CMK (cell line): ENCODE data around the gene EXOSC7.
"Not testable (repeated sequence)": the region's sequence is repeated elsewhere in the genome, so short reads cannot be mapped to it uniquely, and the experiment has no call there.

Experiments
- DNase-seq: peaks from one replicate; pipeline ENCODE4 v3.0.0-alpha.2; 2010; ENCODE audit warnings: low read depth

The EXOSC7 gene

DNA sequence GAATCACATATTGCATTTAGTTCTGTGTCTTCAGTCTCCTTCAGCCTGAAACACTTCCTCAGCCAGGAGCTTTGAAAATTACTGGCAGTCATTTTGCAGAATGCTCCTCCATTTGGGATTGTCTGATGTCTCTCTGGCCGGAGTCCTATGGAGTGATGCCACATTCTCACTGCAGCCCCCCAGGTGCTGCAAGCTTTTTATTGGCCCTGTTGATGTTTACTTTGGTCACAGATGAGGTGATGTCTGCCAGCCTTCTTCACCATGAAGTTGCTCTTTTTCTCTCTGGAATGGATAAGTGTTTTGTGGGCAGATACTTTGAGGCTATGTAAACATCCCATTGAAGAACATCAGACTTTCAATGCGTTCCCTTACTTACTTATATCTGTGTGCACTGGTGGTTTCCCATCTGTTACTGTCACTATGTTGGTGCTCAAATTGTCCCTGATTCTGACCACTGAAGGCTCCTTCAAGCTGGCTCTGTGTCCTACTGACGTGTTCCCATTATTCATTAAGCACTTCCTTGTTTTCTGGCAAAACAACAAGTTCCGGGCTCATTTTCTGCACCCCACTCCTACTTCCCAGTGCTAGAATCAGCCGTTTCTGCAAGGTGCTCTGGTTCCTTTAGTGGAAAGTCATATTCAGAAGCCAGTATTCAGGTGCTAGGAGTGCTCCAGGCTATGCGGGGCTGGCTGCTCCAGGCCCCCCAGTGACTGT, 48.7 kb downstream of the EXOSC7 start:
- no peak for DNase-seq

DNA sequence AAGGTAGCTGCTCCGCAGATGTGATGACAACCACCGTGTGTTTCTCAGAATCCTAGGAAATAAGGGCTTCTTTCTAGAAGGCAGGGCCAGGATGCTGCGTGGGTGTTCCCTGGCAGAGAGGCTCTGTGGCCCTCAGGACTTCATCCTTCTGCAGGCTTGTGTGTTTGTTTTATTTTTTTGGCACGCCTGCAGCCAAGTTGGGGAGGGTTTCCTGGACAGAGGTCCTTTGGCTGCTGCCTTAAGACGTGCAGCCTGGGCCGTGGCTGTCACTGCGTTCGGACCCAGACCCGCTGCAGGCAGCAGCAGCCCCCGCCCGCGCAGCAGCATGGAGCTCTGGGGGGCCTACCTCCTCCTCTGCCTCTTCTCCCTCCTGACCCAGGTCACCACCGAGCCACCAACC, 50.0 kb downstream of the EXOSC7 start, which contains the start of gene CLEC3B:
Gene CLEC3B, plus strand, starts transcription at position 266 of the 400 bp plus-strand sequence. Its CDS starts 60 bp downstream, at position 326.
- DNase-seq: no peak

DNA sequence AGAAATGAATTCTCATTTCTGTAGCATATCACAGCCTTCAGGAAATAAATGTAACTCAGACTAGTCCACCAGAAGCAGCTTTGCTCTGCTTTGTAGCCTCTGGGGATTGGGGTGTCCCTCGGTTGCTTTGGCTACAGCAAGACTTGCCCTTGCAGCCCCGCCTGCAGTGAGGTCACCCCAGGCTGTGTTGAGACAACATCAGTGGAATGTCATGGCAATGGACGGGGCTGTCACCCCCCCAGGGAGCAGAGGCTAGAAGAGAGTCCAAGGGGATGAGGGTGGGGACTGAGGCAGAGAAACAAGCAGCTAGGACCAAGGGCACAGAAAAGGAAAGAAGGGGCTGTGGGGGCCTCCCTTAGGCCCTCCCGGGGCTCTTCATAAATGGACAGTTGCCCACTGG, 50.9 kb downstream of the EXOSC7 start:
- no peak for DNase-seq

DNA sequence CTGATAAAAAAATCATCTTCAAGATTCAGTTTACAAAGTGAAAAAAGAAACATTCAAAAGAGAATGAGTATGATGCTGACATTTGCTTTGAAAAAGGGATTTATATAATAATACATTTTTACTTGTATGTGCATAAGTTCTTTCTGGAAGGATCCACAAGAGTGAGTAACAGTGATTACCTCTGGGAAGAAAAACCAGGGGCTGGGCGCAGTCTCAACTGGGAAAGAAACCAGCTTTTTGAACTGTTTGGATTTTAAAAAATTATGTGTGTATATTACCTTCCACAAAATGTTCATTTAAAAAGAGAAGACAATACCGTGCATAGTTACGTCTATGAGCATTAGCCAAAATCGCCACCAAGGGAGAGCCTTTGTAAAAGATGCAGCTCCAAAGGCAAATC, 51.4 kb downstream of the EXOSC7 start:
- no peak for DNase-seq

DNA sequence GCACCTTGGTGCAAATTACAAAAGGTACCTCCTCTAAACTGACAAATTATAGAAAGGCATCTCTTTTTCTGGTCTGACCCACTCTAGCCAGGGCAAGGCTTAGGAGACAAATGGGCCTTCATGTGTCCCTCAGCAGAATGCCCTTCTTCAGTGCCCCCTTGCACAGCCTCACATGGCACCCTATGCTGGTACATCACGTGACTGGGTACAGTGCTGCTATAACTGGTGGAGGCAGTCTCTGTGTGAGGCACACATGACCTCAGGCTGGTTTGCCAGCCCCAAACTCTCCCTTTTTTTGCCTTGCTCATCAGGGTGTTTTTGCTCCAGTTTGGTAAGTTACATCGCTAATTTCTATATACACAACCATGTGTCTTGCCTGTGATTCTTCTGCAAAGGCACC, 53.2 kb downstream of the EXOSC7 start:
- no peak for DNase-seq

DNA sequence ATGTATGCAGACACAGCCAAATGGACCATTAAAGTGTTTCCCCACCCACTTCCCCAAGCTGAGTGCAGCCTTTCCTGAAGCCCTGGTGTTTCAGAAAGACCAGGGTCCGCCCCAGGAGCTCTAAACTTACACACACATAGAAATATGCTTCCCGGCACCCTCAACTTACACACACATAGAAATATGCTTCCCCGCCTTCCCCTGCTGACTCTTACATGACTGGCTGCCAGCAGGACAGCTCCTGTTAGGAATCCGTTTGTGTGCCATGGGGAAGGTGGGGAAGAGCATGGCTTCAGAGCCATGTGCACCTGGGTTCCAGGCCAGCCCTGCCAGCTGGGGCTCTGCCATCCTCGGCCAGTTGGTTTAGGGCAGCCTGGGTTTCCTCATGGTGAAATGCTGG, 53.6 kb downstream of the EXOSC7 start:
- no peak for DNase-seq

DNA sequence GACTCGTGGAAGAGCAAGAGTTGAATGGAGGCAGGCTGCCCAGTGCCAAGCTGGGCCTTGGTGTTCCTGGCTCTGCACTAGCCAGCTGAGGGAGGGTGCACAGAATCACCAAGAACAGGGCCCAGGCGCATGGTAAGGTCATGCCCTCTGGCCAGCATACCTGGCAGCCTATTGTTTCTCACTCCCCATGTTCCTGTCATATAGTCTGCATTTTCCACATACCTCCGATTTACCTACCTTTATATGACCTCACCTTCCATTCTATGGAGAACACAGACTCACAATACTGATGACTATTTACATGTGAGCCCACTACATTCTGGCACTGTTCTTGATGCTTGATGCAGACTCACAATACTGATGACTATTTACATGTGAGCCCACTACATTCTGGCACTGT, 55.5 kb downstream of the EXOSC7 start:
- DNase-seq: no peak

DNA sequence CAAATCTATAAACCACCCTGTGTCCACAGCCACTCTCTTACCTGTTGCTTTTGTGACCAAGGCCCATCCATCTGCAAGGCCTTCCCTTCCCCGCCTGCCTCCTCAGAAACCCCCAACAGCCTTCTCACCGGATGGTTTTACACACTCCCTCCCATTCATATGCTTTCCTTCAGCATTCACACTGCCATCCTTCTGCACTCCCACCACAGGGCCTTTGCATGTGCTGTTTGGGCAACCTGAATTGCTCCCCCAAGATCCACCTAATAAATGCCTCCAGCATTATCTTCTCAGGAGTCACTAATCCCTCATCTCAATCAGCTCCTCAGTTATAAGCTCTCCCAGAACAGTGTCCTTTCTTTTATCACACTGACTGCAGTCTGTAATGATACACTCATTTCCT, 56.1 kb downstream of the EXOSC7 start:
- no peak for DNase-seq

DNA sequence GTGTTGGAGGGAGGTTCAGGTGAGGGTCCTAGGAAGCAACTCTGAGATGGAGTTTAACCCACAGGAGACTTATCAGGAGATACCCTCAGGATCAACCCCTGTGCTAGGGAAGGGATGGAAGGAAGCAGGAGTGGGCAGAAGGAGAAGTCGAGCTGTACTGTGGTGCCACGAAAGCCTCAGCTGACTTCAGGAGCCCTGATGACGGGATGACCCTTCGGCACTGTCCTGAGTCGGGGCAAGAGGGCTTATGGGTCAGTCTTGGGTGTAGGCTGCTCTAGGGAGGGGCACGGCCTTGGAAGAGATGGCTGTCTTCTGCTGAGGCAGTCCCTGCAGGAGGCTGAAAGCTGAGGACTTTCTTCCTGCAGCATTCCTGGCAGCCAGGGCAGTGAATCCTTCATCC, 57.7 kb downstream of the EXOSC7 start:
- DNase-seq: no peak

DNA sequence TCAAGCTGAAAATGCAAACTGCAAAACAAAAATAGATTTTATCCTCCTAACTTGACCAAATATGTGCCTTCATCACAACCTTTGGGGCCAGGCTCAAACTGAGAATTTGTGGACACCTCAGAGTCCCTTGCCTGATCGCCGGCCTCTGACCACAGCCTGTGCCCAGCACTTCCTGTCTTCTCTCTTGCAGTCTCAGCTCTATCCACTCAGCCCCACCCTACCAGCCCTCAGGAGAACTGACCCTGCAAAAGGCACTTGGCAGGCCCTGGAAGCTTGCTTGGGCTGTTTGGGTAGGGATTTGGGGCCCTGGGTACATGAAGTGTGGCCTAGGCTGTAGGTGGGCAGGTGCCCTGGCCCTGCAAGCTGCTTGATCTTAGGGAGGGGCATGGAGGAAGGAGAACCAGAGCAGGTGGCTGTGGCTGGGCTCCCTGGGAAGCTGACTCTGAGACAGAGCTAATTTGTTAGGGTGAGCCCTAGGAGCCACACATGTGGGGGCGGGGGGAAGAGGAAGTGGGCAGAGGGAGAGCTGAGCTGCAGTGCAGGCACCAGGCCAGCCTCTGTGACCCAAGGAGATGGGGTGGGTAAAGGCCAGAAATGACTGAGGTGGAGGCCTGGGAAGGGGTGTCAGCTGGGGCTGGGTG, 58.7 kb downstream of the EXOSC7 start:
- DNase-seq: peak; percentile 75

DNA sequence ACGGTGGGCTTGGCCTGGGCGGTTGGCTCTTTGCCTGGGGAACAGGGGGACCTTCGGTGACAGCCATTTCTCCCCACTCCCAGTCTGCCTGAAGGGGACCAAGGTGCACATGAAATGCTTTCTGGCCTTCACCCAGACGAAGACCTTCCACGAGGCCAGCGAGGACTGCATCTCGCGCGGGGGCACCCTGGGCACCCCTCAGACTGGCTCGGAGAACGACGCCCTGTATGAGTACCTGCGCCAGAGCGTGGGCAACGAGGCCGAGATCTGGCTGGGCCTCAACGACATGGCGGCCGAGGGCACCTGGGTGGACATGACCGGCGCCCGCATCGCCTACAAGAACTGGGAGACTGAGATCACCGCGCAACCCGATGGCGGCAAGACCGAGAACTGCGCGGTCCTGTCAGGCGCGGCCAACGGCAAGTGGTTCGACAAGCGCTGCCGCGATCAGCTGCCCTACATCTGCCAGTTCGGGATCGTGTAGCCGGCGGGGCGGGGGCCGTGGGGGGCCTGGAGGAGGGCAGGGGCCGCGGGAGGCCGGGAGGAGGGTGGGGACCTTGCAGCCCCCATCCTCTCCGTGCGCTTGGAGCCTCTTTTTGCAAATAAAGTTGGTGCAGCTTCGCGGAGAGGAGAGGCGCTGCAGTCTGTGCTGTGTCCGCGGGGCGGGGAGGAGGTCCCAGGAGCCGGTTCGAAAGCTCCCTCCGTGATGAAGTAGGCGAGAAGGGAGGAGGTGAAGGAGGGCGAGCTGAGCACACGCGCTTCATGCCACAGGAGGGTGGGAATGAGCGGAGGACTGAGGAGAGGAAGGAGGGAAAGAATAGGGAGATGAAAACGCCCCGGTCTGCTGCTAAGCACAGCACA, 59.6 kb downstream of the EXOSC7 start:
- no peak for DNase-seq

DNA sequence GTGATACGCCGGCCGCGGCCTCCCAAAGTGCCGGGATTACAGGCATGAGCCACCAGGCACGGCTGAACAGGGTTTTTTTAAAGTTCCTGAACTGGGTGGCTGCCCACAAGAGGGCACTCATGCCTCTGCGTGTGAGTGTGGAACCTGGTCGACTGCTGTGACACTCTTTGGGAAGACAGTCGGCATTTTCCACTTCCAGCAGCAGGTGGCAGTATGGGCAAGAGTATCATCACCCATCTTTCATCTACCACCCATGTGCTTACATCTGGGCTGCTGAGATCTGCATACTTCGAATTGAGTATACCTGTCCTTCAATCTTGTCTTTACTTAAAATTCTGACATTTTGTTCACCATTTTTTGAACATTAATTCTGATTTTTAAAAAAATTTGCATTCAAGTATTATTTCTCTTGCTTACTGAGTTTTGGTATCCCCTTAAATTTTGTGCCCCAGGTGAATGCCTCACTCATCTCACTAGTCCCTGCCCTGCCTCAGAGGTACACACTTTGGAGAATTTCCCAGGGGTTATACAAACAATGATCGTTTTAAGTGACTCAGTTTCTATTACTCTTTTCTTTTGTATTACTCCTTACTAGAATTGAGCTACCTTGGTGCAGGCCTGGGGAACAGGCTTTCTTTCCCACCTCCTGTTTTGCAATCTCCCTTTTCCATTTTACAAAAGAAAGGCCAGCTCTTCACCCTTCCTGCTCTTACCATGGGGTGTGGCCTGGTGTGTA, 61.8 kb downstream of the EXOSC7 start:
- DNase-seq: peak; percentile 84

DNA sequence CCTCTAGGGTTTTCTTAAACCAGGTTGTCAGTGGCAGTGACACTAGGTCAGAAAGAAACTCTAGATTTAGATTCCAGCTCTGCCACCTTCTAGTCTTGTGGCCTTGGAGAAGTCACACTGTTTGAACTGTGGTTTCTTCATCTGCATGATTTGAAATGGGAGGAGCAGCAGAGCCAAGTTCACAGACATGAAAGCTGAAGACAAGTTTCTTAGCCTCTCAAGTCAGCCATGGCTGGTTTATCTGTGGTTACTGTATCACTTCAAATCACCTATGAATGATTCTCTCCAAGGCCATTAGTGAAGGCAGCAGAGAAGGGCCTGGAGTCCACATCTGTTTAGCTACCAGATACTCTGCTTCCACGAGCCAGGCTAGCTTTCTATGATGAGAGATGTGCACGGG, 65.6 kb downstream of the EXOSC7 start:
- no peak for DNase-seq

DNA sequence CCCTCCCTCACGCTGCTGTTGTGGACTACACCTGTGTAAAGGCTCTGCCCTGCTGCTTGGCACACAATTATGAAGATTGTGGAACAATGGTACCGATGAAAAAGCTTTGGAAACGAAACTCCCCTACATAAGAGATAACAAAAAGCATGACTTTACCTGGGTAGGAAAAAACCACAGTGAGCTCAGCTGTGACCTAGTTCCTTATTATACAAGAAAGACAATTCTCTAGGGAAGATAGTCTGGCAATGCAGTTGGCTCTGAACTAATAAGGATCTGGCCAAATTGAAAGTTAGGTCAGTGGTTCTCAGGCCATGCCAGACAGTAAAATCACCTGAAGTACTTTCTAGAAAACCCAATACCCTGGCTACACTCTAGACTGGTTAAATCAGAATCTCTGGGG, 66.1 kb downstream of the EXOSC7 start:
- DNase-seq: no peak

DNA sequence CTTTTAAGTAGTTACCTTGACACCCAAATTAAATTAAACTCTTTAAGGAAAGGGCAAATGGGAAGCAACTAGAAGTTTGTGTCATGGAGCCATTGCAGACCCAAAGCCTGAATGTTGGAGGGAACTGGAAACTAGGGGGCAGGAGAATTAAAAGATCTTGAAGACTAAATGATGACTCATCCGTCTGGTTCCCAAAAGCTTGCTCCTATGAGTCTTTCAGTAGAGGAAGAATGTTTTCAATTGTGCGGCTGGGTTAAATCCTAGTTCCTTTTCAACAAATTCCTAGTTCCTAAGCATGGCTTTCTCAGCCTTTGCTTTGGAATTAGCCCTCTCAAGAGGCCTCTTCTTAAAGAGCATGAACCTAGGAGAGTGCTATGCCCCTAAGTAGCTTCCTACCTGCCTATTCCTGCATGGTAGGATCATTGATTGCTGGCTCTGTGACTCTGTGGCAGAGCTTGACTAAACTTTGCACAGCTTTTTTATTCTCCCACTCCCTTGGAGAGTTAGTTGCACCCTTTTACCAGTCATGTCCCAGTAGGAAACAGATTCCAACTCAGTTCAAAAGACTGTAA, 67.8 kb downstream of the EXOSC7 start:
- no peak for DNase-seq

DNA sequence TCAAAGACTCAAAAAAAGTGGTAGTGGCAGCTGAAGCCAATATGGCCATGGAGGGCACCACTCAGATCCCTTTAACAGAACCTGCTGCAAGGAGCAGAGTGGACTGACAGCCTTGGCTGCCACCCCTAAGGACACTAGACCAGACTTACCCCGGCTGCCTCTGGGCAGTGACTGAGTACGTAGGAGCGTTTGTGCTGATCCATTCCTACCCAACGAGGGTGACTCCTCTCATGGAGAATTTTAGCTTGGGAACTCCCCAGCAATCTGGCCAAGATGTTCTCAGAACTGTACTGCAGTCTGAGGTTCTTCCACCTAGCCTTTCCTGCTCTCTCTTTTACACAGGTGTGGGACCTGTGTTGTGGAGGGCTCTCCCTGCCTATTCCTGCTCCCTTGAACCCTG, 72.2 kb downstream of the EXOSC7 start:
- no peak for DNase-seq

DNA sequence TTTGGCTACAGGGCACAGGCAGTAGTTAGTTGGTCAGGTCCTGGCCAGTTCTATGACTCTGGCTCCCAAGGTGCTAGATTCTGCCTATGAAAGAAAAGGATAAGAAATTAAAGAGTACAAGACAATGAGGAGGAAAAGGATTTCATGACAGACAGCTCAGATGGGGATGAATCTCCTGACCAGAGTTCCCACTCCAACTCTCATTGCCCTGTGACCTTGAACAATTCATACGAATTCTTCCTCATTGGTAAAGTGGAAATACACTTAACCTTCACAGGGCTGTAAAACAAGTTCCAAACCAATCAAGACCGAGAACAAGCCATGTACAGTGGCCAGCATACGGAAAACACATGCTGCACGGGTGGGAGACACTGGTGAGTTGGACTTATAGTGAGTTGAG, 73.8 kb downstream of the EXOSC7 start:
- no peak for DNase-seq

DNA sequence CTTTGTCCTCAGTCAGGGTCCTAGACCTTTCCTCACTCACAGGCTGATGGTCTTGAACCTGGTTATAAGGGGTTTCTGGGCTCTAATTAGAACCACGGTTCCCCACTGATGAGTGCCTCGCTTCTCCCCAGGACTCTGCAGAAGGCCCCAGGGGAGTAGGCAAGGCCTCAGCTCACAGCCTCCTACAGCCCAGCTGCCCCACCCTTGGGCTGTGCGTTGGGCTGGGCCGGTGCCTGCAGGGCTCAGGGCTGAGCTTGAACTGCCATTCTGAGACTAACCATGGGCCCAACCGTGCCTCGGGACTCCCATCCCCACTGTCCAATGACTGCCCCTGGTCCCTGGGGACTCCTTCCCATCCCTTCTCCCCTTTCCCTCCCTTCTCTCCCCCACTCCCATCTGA, 75.6 kb downstream of the EXOSC7 start:
- no peak for DNase-seq

DNA sequence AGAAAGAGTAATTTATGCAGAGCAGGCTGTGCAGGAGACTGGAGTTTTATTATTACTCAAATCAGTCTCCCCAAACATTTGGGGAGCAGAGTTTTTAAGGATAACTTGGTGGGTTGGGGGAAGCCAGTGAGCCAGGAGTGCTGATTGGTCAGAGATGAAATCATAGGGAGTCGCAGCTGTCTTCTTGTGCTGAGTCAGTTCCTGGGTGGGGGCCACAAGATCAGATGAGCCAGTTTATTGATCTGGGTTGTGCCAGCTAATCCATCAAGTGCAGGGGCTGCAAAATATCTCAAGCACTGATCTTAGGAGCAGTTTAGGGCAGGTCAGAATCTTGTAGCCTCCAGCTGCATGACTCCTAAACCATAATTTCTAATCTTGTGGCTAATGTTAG, 77.8 kb downstream of the EXOSC7 start:
- not testable (repeated sequence) for DNase-seq

DNA sequence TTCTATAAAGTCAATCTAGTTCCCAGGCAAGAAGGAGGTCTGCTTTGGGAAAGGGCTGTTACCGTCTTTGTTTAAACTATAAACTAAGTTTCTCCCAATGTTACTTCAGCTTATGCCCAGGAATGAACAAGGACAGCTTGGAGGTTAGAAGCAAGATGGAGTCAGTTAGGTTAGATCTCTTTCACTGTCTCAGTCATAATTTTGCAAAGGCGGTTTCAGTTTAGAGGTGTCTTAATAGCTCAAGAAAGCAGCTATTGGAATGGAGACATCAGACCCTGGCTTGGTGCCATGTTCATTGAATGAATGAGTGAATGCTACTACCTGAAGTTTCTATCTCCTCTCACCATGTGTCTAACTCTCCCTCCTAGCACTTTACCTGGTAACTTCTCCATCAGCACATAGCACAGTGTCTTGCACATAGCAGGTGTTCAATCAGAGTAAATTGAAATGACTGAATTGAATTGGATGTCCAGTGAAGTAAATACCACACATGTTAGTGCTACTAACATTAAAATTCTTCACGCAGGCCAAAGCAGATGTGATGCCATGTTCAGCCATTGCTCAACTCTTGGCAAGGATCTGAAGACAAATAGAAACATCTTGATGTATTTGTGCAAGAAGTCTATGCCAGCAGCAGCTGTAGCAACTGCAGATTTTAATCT, 78.3 kb downstream of the EXOSC7 start:
- no peak for DNase-seq

DNA sequence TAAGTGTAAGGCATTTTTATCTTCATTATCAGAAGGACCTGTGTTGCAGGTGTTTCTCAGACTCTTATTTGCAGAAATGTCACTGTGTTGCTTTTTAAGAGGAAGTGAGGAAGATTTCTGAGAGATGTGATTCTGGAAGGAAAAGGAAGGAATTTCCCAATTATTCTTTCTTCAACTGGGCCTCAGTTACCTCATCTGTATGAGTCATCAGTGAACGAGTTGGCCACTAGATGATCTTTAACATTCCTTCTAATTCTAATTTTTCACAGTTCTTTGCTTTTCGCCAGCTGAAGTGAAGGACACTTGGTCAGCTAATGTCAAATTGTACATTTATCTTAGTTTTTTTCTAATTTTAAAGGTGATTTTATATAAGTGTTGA, 79.0 kb downstream of the EXOSC7 start:
- no peak for DNase-seq
